Activated CD8-positive, alpha-beta T cell treated with anti-CD3 and anti-CD28 coated beads, Interleukin-2, amount 10 ng/mL, durations not matched to agents 7 days and 5 days (primary cell): ENCODE results near the gene IGSF21. TPM values are rescaled to one million over a fixed set of nuclear protein-coding genes. Genes with fewer than 3 reads are reported as not detected.
A peak's percentile ranks its signal among the peaks of the same experiment; 100 is the strongest.

Source experiments
- ATAC-seq: fragments of 150-1000 bp; cut with Tn5 transposase; one replicate; pipeline ENCODE4 v1.10.0; 2021; ENCODE audit warnings: moderate library complexity
- CTCF ChIA-PET: fragments of 350-600 bp; sonication (Branson Sonifier 250); formaldehyde crosslinking; loops from one replicate; lab custom pipeline; 2021; ENCODE audit warnings: antibody characterized with exemption; lab: Charles Lee
- POLR2A ChIA-PET: fragments of 350-600 bp; sonication (Branson Sonifier 250); formaldehyde crosslinking; loops from one replicate; lab custom pipeline; 2021; ENCODE audit warnings: antibody characterized with exemption; lab: Charles Lee
- DNase-seq: peaks from one replicate; pipeline ENCODE4 v3.0.0-alpha.2; 2020
- H3K27ac Mint-ChIP-seq: one replicate; pipeline ENCODE4 v1.8.0; 2021; ENCODE audit warnings: mild to moderate bottlenecking, mixed read lengths
- H3K27me3 Mint-ChIP-seq: one replicate; pipeline ENCODE4 v1.8.0; 2021; ENCODE audit warnings: low read depth, mixed read lengths
- H3K36me3 Mint-ChIP-seq: one replicate; pipeline ENCODE4 v1.8.0; 2021; ENCODE audit warnings: low read depth, mixed read lengths
- H3K4me1 Mint-ChIP-seq: one replicate; pipeline ENCODE4 v1.8.0; 2021; ENCODE audit warnings: low read depth, mixed read lengths
- H3K4me3 Mint-ChIP-seq: one replicate; pipeline ENCODE4 v1.8.0; 2021; ENCODE audit warnings: mild to moderate bottlenecking, mixed read lengths
- H3K9me3 Mint-ChIP-seq: one replicate; pipeline ENCODE4 v1.8.0; 2022; ENCODE audit warnings: mixed read lengths; ENCODE audit not compliant: insufficient read depth
- total RNA-seq, 2 experiments: library from RNA; stranded (reverse); gene quantifications; one replicate each; pipeline ENCODE4 v1.2.3, GENCODE V29; 2021

The IGSF21 gene
- total RNA-seq, 2 experiments from 2014 or later = not detected

- H3K4me3 Mint-ChIP-seq = no peak overlapping the region
- H3K36me3 Mint-ChIP-seq = no peaks in the 10 kb centered on the region
- DNase-seq (peak; percentile 61), ATAC-seq (no peak)
- ChIA-PET POLR2A (no interaction called here), CTCF (interaction anchor here (0.6 to 2.5 kb wide), 8 partner anchors 11 to 439 kb away, joined by 3 to 16 read pairs (median 4); no protein-coding TSS in a partner anchor)
- H3K27ac Mint-ChIP-seq = no peak overlapping the region
- no peaks in the 10 kb centered on the region for H3K9me3 Mint-ChIP-seq
- H3K27me3 Mint-ChIP-seq = peaks cover 14% of the 10 kb centered on the region
- no peaks in the 10 kb centered on the region for H3K4me1 Mint-ChIP-seq
These were observed 7.0 kb upstream of the IGSF21 start for GRCh38 chr1:18100491-18101063.

- H3K27ac Mint-ChIP-seq = no peak overlapping the region
- no peak for DNase-seq
- ChIA-PET CTCF (interaction anchor here (1.1 to 2.5 kb wide), 2 partner anchors 16 to 440 kb away, joined by 5 to 16 read pairs; no protein-coding TSS in a partner anchor), POLR2A (no interaction called here)
- H3K4me3 Mint-ChIP-seq = no peak overlapping the region
- ATAC-seq = no peak
- H3K4me1 Mint-ChIP-seq = no peaks in the 10 kb centered on the region
- H3K36me3 Mint-ChIP-seq = no peaks in the 10 kb centered on the region
- no peaks in the 10 kb centered on the region for H3K9me3 Mint-ChIP-seq
- H3K27me3 Mint-ChIP-seq = peaks cover 20% of the 10 kb centered on the region
These were observed 6.1 kb upstream of the IGSF21 start for GRCh38 chr1:18101508-18101907.

- no peaks in the 10 kb centered on the region for H3K9me3 Mint-ChIP-seq
- H3K4me1 Mint-ChIP-seq = no peaks in the 10 kb centered on the region
These were observed 3.7 kb upstream of the IGSF21 start for GRCh38 chr1:18103788-18104421.

GRCh38 chr1:18104546-18105100 lies 3.0 kb upstream of the IGSF21 start:
- no peak for ATAC-seq

More at GRCh38 chr1:18103788-18104421, 3.7 kb upstream of the IGSF21 start:
- Mint-ChIP-seq H3K4me3 (no peak overlapping the region), H3K27me3 (peaks cover 37% of the 10 kb centered on the region), H3K36me3 (no peaks in the 10 kb centered on the region), H3K27ac (no peak overlapping the region)
- DNase-seq (no peak), ATAC-seq (no peak)
- ChIA-PET CTCF (no interaction called here), POLR2A (no interaction called here)

GRCh38 chr1:18105196-18105595 lies 2.4 kb upstream of the IGSF21 start:
- DNase-seq (no peak), ATAC-seq (no peak)
- Mint-ChIP-seq H3K4me3 (no peak overlapping the region), H3K27ac (no peak overlapping the region), H3K36me3 (no peaks in the 10 kb centered on the region), H3K4me1 (peaks cover 3% of the 10 kb centered on the region), H3K27me3 (peaks cover 49% of the 10 kb centered on the region), H3K9me3 (no peaks in the 10 kb centered on the region)
- ChIA-PET POLR2A (no interaction called here), CTCF (no interaction called here)

More at GRCh38 chr1:18104546-18105100, 3.0 kb upstream of the IGSF21 start:
- Mint-ChIP-seq H3K4me1 (no peaks in the 10 kb centered on the region), H3K4me3 (no peak overlapping the region), H3K36me3 (no peaks in the 10 kb centered on the region), H3K9me3 (no peaks in the 10 kb centered on the region), H3K27ac (no peak overlapping the region), H3K27me3 (peaks cover 44% of the 10 kb centered on the region)
- ChIA-PET CTCF (no interaction called here), POLR2A (no interaction called here)
- no peak for DNase-seq

GRCh38 chr1:18108299-18109057 lies 880 bp downstream of the IGSF21 start:
- DNase-seq (no peak), ATAC-seq (no peak)
- POLR2A ChIA-PET = no interaction called here
- peak overlapping the region; percentile 46 for H3K27ac Mint-ChIP-seq
- CTCF ChIA-PET = interaction anchor here (0.8 kb wide), 1 partner anchor 23 kb away, joined by 3 read pairs; no protein-coding TSS in a partner anchor
- H3K36me3 Mint-ChIP-seq = no peaks in the 10 kb centered on the region
- peaks cover 11% of the 10 kb centered on the region for H3K4me1 Mint-ChIP-seq
- H3K9me3 Mint-ChIP-seq = no peaks in the 10 kb centered on the region
- no peak overlapping the region for H3K4me3 Mint-ChIP-seq
- H3K27me3 Mint-ChIP-seq = peaks cover 64% of the 10 kb centered on the region

- DNase-seq (no peak), ATAC-seq (no peak)
- H3K36me3 Mint-ChIP-seq = no peaks in the 10 kb centered on the region
- CTCF ChIA-PET = interaction anchor here (0.8 kb wide), 1 partner anchor 24 kb away, joined by 3 read pairs; no protein-coding TSS in a partner anchor
- POLR2A ChIA-PET = no interaction called here
- peaks cover 58% of the 10 kb centered on the region for H3K27me3 Mint-ChIP-seq
- H3K27ac Mint-ChIP-seq = no peak overlapping the region
- H3K4me3 Mint-ChIP-seq = no peak overlapping the region
- no peaks in the 10 kb centered on the region for H3K9me3 Mint-ChIP-seq
- peaks cover 11% of the 10 kb centered on the region for H3K4me1 Mint-ChIP-seq
These were observed 1.6 kb downstream of the IGSF21 start for GRCh38 chr1:18109058-18109755.

- Mint-ChIP-seq H3K4me3 (no peak overlapping the region), H3K27me3 (peaks cover 58% of the 10 kb centered on the region), H3K36me3 (no peaks in the 10 kb centered on the region), H3K4me1 (peaks cover 11% of the 10 kb centered on the region), H3K27ac (no peak overlapping the region), H3K9me3 (no peaks in the 10 kb centered on the region)
- ATAC-seq (no peak), DNase-seq (no peak)
- CTCF ChIA-PET = no interaction called here
- POLR2A ChIA-PET = no interaction called here
These were observed 2.4 kb downstream of the IGSF21 start for GRCh38 chr1:18109756-18110597.

- DNase-seq = no peak
- POLR2A ChIA-PET = no interaction called here
- CTCF ChIA-PET = interaction anchor here (1.4 kb wide), 1 partner anchor 10 kb away, joined by 4 read pairs; no protein-coding TSS in a partner anchor
- no peak overlapping the region for H3K4me3 Mint-ChIP-seq
- H3K27ac Mint-ChIP-seq = no peak overlapping the region
- ATAC-seq = no peak
- H3K36me3 Mint-ChIP-seq = no peaks in the 10 kb centered on the region
- no peaks in the 10 kb centered on the region for H3K9me3 Mint-ChIP-seq
- peaks cover 58% of the 10 kb centered on the region for H3K27me3 Mint-ChIP-seq
- peaks cover 11% of the 10 kb centered on the region for H3K4me1 Mint-ChIP-seq
These were observed 3.0 kb downstream of the IGSF21 start for GRCh38 chr1:18110598-18110939.

GRCh38 chr1:18110968-18111367 lies 3.4 kb downstream of the IGSF21 start:
- H3K36me3 Mint-ChIP-seq = no peaks in the 10 kb centered on the region
- POLR2A ChIA-PET = no interaction called here
- CTCF ChIA-PET = interaction anchor here (1.4 kb wide), 1 partner anchor 11 kb away, joined by 4 read pairs; no protein-coding TSS in a partner anchor
- no peak overlapping the region for H3K4me3 Mint-ChIP-seq
- DNase-seq (no peak), ATAC-seq (no peak)
- H3K4me1 Mint-ChIP-seq = peaks cover 11% of the 10 kb centered on the region
- H3K9me3 Mint-ChIP-seq = no peaks in the 10 kb centered on the region
- no peak overlapping the region for H3K27ac Mint-ChIP-seq
- peaks cover 56% of the 10 kb centered on the region for H3K27me3 Mint-ChIP-seq
